Fibroblast of mammary gland (primary cell): ENCODE measurements around the gene TMCC1.

Experiments used
- DNase-seq: peaks from one replicate; pipeline ENCODE4 v3.0.0-alpha.2; 2010; ENCODE audit warnings: low read depth
- H3K4me3 ChIP-seq: 2 replicates; pipeline ENCODE4 v1.5.1; 2011; ENCODE audit warnings: low read depth, mild to moderate bottlenecking, low read length, moderate library complexity; ENCODE audit not compliant: control insufficient read depth
- TF ChIP-seq, protein P1 (sequence below): conservative IDR thresholded peaks from 2 replicates; pipeline ENCODE4 v1.5.1; 2011; ENCODE audit warnings: low read depth, low read length, inconsistent platforms; ENCODE audit not compliant: control insufficient read depth, insufficient read depth

The TMCC1 gene

DNA sequence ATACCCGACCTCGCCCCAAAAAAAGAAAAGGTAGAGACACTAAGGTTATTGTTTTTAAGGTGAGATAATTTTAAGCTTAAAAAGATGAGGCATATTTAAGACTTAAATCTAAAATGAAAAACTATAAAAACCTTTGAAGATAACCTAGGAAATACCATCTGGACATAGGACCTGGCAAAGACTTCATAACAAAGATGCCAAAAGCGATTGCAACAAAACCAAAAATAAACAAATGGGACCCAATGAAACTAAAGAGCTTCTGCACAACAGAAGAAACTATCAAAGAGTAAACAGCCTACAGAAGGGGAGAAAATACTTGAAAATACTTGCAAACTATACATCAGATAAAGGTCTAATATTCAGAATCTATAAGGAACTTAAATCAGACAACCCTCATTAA is 80.9 kb downstream of the TMCC1 start:
- TF ChIP-seq, protein P1, sequence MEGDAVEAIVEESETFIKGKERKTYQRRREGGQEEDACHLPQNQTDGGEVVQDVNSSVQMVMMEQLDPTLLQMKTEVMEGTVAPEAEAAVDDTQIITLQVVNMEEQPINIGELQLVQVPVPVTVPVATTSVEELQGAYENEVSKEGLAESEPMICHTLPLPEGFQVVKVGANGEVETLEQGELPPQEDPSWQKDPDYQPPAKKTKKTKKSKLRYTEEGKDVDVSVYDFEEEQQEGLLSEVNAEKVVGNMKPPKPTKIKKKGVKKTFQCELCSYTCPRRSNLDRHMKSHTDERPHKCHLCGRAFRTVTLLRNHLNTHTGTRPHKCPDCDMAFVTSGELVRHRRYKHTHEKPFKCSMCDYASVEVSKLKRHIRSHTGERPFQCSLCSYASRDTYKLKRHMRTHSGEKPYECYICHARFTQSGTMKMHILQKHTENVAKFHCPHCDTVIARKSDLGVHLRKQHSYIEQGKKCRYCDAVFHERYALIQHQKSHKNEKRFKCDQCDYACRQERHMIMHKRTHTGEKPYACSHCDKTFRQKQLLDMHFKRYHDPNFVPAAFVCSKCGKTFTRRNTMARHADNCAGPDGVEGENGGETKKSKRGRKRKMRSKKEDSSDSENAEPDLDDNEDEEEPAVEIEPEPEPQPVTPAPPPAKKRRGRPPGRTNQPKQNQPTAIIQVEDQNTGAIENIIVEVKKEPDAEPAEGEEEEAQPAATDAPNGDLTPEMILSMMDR = no peak
- H3K4me3 ChIP-seq = no peak overlapping the region
- no peak for DNase-seq

DNA sequence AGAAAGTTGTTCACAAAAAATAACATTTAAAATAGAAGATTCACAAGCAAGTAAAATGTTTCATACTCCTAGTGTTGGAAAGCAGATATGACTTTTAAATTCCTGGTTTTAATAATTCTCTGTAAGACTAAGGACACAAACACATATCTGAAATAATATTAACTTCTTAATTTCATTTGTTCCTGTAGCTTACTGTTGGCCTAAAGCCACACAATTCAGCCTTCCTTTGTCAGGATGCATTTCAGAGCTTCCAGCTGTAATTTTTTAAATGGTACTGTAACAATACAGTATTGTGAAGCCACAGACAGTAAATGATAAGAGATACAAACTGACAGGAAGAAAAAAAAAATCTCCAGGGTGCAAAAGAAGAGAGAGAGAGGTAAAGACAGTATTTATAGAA is 84.2 kb downstream of the TMCC1 start:
- TF ChIP-seq, protein P1 = no peak
- no peak overlapping the region for H3K4me3 ChIP-seq
- no peak for DNase-seq

DNA sequence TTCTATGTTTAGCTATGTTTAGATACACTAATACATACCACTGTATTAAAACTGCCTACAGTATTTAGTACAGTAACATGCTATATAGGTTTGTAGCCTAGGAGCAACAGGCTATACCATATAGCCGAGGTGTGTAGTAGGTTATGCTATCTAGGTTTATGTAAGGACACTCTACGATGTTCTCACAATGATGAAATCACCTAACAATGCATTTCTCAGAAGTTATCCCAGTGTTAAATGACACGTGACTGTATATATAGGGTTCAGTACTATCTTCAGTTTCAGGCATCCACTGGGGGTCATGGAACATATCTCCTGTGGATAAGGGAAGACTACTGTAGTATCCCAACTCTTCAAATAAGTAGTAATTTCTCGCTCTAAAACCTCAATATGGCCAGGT is 97.4 kb downstream of the TMCC1 start:
- no peak for DNase-seq
- TF ChIP-seq, protein P1 = no peak
- H3K4me3 ChIP-seq = no peak overlapping the region

DNA sequence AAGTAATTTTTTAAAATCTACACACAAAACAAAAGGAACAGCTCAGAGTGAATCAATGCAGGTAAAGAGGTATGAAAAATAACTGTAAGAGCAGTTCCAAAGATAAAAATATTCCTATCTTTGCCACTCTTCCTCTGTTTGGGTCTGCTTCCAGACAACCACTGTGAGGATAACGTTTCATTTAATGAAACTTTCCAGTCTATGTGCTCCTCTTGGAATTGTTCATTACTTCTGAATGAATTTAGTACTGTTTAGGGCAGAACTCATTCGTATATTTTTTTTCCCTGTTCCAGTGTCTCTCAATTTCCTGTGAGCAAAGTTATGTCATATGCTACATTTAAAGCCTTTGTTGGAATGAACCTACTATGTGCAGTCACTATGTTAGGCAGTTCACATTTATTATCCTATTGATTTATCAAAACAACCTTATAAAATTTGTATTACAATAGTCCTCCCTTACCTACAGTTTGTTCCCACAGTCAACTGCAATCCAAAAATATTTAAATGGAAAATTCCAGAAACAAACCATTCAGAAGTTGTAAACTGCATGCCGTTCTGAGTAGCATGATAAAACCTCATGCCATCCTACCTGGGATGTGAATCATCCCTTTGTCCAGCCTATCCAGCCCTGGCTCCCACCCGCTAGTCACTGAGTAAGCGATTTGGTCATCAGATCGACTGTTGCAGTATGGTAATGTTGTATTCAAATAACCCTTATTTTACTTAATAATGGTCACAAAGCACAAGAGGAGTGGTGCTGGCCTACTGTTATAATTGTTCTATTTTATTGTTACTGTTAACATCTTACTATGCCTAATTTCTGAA is 98.1 kb downstream of the TMCC1 start:
- TF ChIP-seq, protein P1 = no peak
- DNase-seq = peak; percentile 59
- H3K4me3 ChIP-seq = no peak overlapping the region

DNA sequence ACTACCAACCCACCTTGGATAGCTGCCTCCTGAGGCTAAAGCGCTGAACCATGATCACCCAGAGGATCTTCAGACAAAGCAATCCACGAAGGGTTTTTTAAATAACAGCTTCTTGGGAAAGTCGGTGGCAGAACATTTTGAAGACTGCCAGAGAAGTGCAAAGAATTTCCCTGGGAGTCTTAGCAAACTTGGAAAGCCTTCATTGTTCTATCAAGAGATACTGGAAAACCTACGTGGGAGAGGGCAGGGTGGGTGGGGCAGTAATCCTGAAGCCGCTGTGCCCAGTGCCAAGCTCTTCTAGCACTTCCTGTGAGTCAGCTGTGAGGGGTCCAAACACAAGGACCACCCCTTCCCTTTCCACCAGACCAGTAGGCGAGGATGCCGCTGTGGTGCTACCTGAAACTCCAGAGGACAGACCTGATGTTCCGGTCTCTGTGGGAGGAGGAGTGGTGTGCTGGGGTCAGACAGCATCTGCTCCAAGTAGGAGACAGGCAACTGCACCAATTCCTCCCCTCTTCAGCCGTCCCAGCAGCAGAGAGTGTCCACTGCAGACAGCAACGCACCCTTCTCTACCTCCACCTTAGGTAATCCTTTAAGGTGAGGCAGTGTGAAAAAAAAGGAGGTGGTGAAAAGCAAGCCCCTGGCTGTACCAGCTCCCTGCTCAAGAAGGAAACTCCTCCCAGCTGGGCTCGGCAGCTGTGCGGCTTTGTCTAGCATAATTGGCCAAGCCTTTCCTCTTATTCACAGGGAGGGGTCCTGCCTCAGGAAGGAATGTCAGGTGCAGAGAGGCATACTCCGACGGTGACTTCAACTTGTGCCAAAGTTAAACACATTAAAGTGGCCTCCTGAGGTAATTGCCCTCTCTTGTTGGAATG is 99.0 kb downstream of the TMCC1 start:
- H3K4me3 ChIP-seq = no peak overlapping the region
- peak; percentile 15 for DNase-seq
- TF ChIP-seq, protein P1 = no peak

DNA sequence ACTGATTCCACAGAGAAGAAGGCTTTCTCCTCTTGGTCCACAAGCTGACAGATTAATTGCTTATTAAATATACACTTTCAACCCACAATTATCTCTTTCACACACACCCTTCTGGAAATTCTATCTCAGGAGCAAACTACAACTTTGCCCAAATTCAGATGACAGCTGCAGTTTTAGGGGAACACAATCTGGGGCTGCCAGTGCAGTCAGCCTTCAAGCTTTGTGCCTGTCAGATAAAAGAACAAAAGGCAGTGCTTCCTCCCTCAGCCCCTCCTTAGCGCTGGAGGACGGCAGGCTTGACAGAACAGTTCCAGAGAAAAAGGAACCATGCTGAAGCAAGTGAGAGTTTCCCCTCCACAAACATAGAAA is 99.6 kb downstream of the TMCC1 start:
- TF ChIP-seq, protein P1 = no peak
- H3K4me3 ChIP-seq = no peak overlapping the region
- peak; percentile 1 for DNase-seq
